ENCODE data around the gene FKBP11. TPM values are rescaled to one million over a fixed set of nuclear protein-coding genes. Genes with fewer than 3 reads are reported as not detected.

FKBP11 gene
- total RNA-seq, 4 donors from 2014 or later, result 4.9 to 8.1 (median 7.8) TPM

DNA sequence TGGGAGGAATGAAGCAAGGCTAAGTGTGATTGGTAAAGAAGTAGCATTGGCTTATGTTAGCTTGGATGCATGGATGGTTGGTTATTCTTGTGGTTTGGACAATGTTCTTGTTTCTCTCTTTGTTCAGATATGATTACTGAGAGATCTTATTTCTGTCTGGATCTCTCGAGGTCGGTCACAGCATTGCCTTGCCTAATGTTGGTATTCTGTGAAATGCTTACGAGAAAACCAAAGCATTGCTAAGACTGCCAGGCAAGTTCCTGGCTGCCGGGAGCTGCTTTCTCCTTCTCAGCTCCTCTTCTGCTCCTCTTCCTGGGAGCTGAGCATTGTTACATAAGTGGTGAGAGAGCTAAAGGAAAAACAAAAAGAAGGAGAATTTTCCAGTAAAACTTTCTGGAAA is 52.2 kb downstream of the FKBP11 start:
- no peak for TF ChIP-seq POLR2AphosphoS5 (IDR thresholded peaks at IDR 0.05)
- TF ChIP-seq, protein P1, sequence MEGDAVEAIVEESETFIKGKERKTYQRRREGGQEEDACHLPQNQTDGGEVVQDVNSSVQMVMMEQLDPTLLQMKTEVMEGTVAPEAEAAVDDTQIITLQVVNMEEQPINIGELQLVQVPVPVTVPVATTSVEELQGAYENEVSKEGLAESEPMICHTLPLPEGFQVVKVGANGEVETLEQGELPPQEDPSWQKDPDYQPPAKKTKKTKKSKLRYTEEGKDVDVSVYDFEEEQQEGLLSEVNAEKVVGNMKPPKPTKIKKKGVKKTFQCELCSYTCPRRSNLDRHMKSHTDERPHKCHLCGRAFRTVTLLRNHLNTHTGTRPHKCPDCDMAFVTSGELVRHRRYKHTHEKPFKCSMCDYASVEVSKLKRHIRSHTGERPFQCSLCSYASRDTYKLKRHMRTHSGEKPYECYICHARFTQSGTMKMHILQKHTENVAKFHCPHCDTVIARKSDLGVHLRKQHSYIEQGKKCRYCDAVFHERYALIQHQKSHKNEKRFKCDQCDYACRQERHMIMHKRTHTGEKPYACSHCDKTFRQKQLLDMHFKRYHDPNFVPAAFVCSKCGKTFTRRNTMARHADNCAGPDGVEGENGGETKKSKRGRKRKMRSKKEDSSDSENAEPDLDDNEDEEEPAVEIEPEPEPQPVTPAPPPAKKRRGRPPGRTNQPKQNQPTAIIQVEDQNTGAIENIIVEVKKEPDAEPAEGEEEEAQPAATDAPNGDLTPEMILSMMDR (IDR thresholded peaks at IDR 0.05), result no peak
- TF ChIP-seq POLR2A (IDR thresholded peaks at IDR 0.05; ENCODE audit: low read depth), result no peak
- no peaks in the 10 kb centered on the region for H3K9me3 ChIP-seq
- no peak for DNase-seq (ENCODE audit: extremely low spot score)
- H3K27me3 ChIP-seq, result peaks cover 0 to under 1% (median 0%) of the 10 kb centered on the region in 4 donors
- 69% methylated on average over 4 of the region's 4 CpGs for WGBS
- H3K4me1 ChIP-seq, result no peaks in the 10 kb centered on the region
- intact Hi-C loops (cut with DNase I), result no loop called here
- H3K4me3 ChIP-seq, result no peak overlapping the region
- H3K27ac ChIP-seq (replicated peaks in 1 of 4), result no peak overlapping the region
- no peaks in the 10 kb centered on the region for H3K36me3 ChIP-seq

Small RNAs within 50 kb of the gene (small RNA-seq; reads per million reads assigned to genes)
- gene AC073610.1 (0 reads per million in 3 donors), gene RNU6-600P (0 reads per million in 3 donors)

Other genes with a start within 250 kb of the FKBP11 start
- 10 to 100 TPM; 41.3 to 58.8 (median 43.4) TPM for gene KANSL2, start 243.3 kb downstream of the FKBP11 start, total RNA-seq
- gene CCNT1, start 208.8 kb downstream of the FKBP11 start, total RNA-seq, result 10 to 100 TPM; 18.8 to 22.0 (median 19.8) TPM
- 10 to 100 TPM; 17.9 to 35.5 (median 24.0) TPM for gene ADCY6, start 136.4 kb downstream of the FKBP11 start, total RNA-seq
- gene CACNB3, start 107.0 kb downstream of the FKBP11 start, total RNA-seq, result 10 to 100 TPM; 11.6 to 41.0 (median 28.4) TPM
- gene DDX23, start 73.3 kb downstream of the FKBP11 start, total RNA-seq, result 10 to 100 TPM; 51.1 to 88.3 (median 74.1) TPM
- gene RND1, start 59.6 kb downstream of the FKBP11 start, total RNA-seq, result 1 to 10 TPM in 1 of 4 donors, under 1 TPM in 2, not detected in 1; 0.29 to 6.5 (median 0.32) TPM
- gene ARF3, start 32.0 kb upstream of the FKBP11 start, total RNA-seq, result 10 to 100 TPM; 42.8 to 71.9 (median 65.1) TPM
- 1 to 10 TPM in 2 of 4 donors, under 1 TPM in 2; 0.92 to 1.8 (median 1.1) TPM for gene WNT10B, start 46.2 kb upstream of the FKBP11 start, total RNA-seq
- not detected for gene WNT1, start 52.8 kb upstream of the FKBP11 start, total RNA-seq
- under 1 TPM in 1 of 4 donors, not detected in 3; 0.11 TPM for gene DDN, start 73.9 kb upstream of the FKBP11 start, total RNA-seq
- gene PRKAG1, start 93.3 kb upstream of the FKBP11 start, total RNA-seq, result 10 to 100 TPM; 52.0 to 70.6 (median 64.3) TPM
- 10 to 100 TPM; 47.2 to 85.2 (median 76.2) TPM for gene KMT2D, start 135.3 kb upstream of the FKBP11 start, total RNA-seq
- gene RHEBL1, start 144.5 kb upstream of the FKBP11 start, total RNA-seq, result under 1 TPM in 2 of 4 donors, not detected in 2; 0.40 to 0.97 TPM
- gene DHH, start 169.3 kb upstream of the FKBP11 start, total RNA-seq, result 1 to 10 TPM in 3 of 4 donors, under 1 TPM in 1; 0.66 to 3.0 (median 1.9) TPM
- 10 to 100 TPM; 24.7 to 54.0 (median 34.3) TPM for gene LMBR1L, start 185.4 kb upstream of the FKBP11 start, total RNA-seq
- 1,000 to 10,000 TPM in 1 of 4 donors, 100 to 1,000 TPM in 3; 739 to 1,057 (median 846) TPM for gene TUBA1B, start 205.9 kb upstream of the FKBP11 start, total RNA-seq